ENCODE results near the gene EPHB1. TPM values are rescaled to one million over a fixed set of nuclear protein-coding genes. Genes with fewer than 3 reads are reported as not detected.
"Not testable (repeated sequence)": the region's sequence is repeated elsewhere in the genome, so short reads cannot be mapped to it uniquely, and the experiment has no call there.

EPHB1 gene
- total RNA-seq, 1 experiment from 2014 or later, result 0.73 TPM

DNA sequence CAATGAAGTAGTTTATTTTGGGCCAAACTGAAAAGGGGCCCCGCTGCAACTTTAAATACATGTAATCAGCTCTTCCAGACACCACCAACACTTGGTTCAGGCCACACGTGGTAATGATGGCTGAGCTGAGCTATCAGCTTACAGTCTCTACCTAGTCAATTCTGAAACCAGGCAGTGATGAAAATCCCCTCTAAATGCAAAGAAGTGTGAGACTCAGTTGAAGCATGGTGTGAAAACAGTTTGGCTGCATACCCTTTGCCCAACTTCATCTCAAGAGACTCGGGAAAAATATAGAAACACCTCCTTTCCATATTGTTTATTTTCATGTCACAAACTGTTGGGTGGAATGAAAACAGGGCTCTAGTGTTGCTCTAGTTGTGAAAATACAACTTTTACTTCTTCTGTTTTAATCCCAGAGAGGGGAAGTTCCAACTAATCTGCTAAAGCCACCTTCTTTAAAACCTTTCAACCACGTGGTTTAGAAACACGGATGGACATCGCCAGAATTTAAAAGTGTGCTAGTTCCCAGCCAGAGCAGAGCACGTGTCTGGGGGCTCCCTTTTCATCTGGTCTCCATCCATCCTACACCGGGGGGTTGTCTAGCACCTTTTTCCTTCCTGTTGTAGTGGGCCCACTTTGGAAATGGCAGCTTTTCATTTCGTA, 229.1 kb downstream of the EPHB1 start:
- intact Hi-C loops (cut with micrococcal nuclease; ENCODE audit: unreplicated experiment), result no loop called here
- no peak for DNase-seq
- no peaks in the 10 kb centered on the region for H3K9me3 Mint-ChIP-seq (ENCODE audit: low read depth, unreplicated experiment)
- no TSS peak for BruUV-seq (replicated peaks)
- no peaks in the 10 kb centered on the region for H3K4me1 Mint-ChIP-seq (ENCODE audit: low read depth, unreplicated experiment)
- H3K36me3 Mint-ChIP-seq (ENCODE audit: insufficient read depth, unreplicated experiment), result no peaks in the 10 kb centered on the region
- no peaks in the 10 kb centered on the region for H3K27me3 Mint-ChIP-seq (ENCODE audit: unreplicated experiment)
- H3K27ac Mint-ChIP-seq (ENCODE audit: unreplicated experiment), result no peak overlapping the region
- CTCF ChIA-PET, result no interaction called here
- TF ChIP-seq, protein P1, sequence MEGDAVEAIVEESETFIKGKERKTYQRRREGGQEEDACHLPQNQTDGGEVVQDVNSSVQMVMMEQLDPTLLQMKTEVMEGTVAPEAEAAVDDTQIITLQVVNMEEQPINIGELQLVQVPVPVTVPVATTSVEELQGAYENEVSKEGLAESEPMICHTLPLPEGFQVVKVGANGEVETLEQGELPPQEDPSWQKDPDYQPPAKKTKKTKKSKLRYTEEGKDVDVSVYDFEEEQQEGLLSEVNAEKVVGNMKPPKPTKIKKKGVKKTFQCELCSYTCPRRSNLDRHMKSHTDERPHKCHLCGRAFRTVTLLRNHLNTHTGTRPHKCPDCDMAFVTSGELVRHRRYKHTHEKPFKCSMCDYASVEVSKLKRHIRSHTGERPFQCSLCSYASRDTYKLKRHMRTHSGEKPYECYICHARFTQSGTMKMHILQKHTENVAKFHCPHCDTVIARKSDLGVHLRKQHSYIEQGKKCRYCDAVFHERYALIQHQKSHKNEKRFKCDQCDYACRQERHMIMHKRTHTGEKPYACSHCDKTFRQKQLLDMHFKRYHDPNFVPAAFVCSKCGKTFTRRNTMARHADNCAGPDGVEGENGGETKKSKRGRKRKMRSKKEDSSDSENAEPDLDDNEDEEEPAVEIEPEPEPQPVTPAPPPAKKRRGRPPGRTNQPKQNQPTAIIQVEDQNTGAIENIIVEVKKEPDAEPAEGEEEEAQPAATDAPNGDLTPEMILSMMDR (IDR thresholded peaks at IDR 0.05; ENCODE audit: unreplicated experiment), result no peak
- H3K4me3 Mint-ChIP-seq (ENCODE audit: low read depth, unreplicated experiment), result no peak overlapping the region

GRCh38 chr3:135030768-135031615, 235.9 kb downstream of the EPHB1 start:
- peaks cover 22% of the 10 kb centered on the region for H3K27me3 Mint-ChIP-seq (ENCODE audit: unreplicated experiment)
- H3K4me3 Mint-ChIP-seq (ENCODE audit: low read depth, unreplicated experiment); H3K36me3 Mint-ChIP-seq (ENCODE audit: insufficient read depth, unreplicated experiment); intact Hi-C loops (cut with micrococcal nuclease; ENCODE audit: unreplicated experiment); DNase-seq; H3K9me3 Mint-ChIP-seq (ENCODE audit: low read depth, unreplicated experiment); BruUV-seq (replicated peaks); H3K27ac Mint-ChIP-seq (ENCODE audit: unreplicated experiment); H3K4me1 Mint-ChIP-seq (ENCODE audit: low read depth, unreplicated experiment): not testable (repeated sequence)
- CTCF ChIA-PET, result interaction anchor here (0.5 to 1.1 kb wide), 2 partner anchors 14 to 17 kb away, joined by 3 to 4 read pairs; no protein-coding TSS in a partner anchor

GRCh38 chr3:135033737-135034136, 238.7 kb downstream of the EPHB1 start:
- peaks cover 3% of the 10 kb centered on the region for H3K9me3 Mint-ChIP-seq (ENCODE audit: low read depth, unreplicated experiment)
- BruUV-seq (replicated peaks), result no TSS peak
- intact Hi-C loops (cut with micrococcal nuclease; ENCODE audit: unreplicated experiment), result no loop called here
- H3K27ac Mint-ChIP-seq (ENCODE audit: unreplicated experiment), result no peak overlapping the region
- H3K27me3 Mint-ChIP-seq (ENCODE audit: unreplicated experiment), result peaks cover 22% of the 10 kb centered on the region
- H3K4me1 Mint-ChIP-seq (ENCODE audit: low read depth, unreplicated experiment), result no peaks in the 10 kb centered on the region
- no peaks in the 10 kb centered on the region for H3K36me3 Mint-ChIP-seq (ENCODE audit: insufficient read depth, unreplicated experiment)
- CTCF ChIA-PET, result no interaction called here
- TF ChIP-seq, protein P1 (IDR thresholded peaks at IDR 0.05; ENCODE audit: unreplicated experiment), result no peak
- H3K4me3 Mint-ChIP-seq (ENCODE audit: low read depth, unreplicated experiment), result no peak overlapping the region
- DNase-seq, result no peak

GRCh38 chr3:135034291-135034768, 239.3 kb downstream of the EPHB1 start:
- DNase-seq, result no peak
- no TSS peak for BruUV-seq (replicated peaks)
- H3K36me3 Mint-ChIP-seq (ENCODE audit: insufficient read depth, unreplicated experiment), result no peaks in the 10 kb centered on the region
- H3K4me1 Mint-ChIP-seq (ENCODE audit: low read depth, unreplicated experiment), result no peaks in the 10 kb centered on the region
- peaks cover 3% of the 10 kb centered on the region for H3K9me3 Mint-ChIP-seq (ENCODE audit: low read depth, unreplicated experiment)
- peaks cover 22% of the 10 kb centered on the region for H3K27me3 Mint-ChIP-seq (ENCODE audit: unreplicated experiment)
- CTCF ChIA-PET, result no interaction called here
- no peak overlapping the region for H3K4me3 Mint-ChIP-seq (ENCODE audit: low read depth, unreplicated experiment)
- no peak overlapping the region for H3K27ac Mint-ChIP-seq (ENCODE audit: unreplicated experiment)
- intact Hi-C loops (cut with micrococcal nuclease; ENCODE audit: unreplicated experiment), result no loop called here
- TF ChIP-seq, protein P1 (IDR thresholded peaks at IDR 0.05; ENCODE audit: unreplicated experiment), result no peak

Measured in Calu3 (cell line).